OCI-LY7 (cell line): ENCODE results near the gene PCYT2. TPM values are rescaled to one million over a fixed set of nuclear protein-coding genes. Genes with fewer than 3 reads are reported as not detected.

ENCODE experiments used
- BruUV-seq: library from RNA; stranded (reverse); fragments of 400-500 nt; replicated peaks from 2 replicates; lab custom pipeline; 2021; lab: Mats Ljungman, UMichigan
- CTCF ChIA-PET: fragments of 300-600 bp; sonication (Branson Sonifier 250); formaldehyde crosslinking; loops from one replicate; lab custom pipeline; 2022; ENCODE audit warnings: antibody characterized with exemption; ENCODE audit not compliant: unreplicated experiment; lab: Charles Lee
- POLR2A ChIA-PET: fragments of 300-600 bp; sonication (Branson Sonifier 250); formaldehyde crosslinking; loops from one replicate; lab custom pipeline; 2022; ENCODE audit warnings: antibody characterized with exemption; lab: Charles Lee
- DNase-seq: peaks from one replicate; pipeline ENCODE4 v3.0.0-alpha.2; 2015; ENCODE audit warnings: low spot score
- H2AFZ ChIP-seq: fragments of 200-600 bp; sonication (generic), shearing (Covaris generic); 2 replicates; pipeline ENCODE4 v1.6.1; 2014; ENCODE audit warnings: mild to moderate bottlenecking, antibody characterized with exemption, low read length, moderate library complexity
- H3K27ac ChIP-seq: fragments of 200-600 bp; sonication (generic); 2 replicates; pipeline ENCODE4 v1.5.1; 2014; ENCODE audit warnings: mixed run types, low read depth, mild to moderate bottlenecking, moderate library complexity, low read length, inconsistent platforms; ENCODE audit not compliant: poor library complexity, severe bottlenecking
- H3K36me3 ChIP-seq: fragments of 200-600 bp; sonication (generic); 2 replicates; pipeline ENCODE4 v1.6.1; 2014; ENCODE audit warnings: mild to moderate bottlenecking, antibody characterized with exemption, low read length, moderate library complexity, mixed read lengths; ENCODE audit not compliant: insufficient read depth
- H3K4me1 ChIP-seq: fragments of 200-600 bp; sonication (generic); 2 replicates; pipeline ENCODE4 v1.5.1; 2014; ENCODE audit warnings: mild to moderate bottlenecking, low read length; ENCODE audit not compliant: insufficient read depth, poor library complexity, severe bottlenecking
- H3K4me2 ChIP-seq: fragments of 200-600 bp; sonication (generic); 2 replicates; pipeline ENCODE4 v1.6.1; 2014; ENCODE audit warnings: mild to moderate bottlenecking, low read length
- H3K4me3 ChIP-seq: fragments of 200-600 bp; sonication (generic); 2 replicates; pipeline ENCODE4 v1.5.1; 2014; ENCODE audit warnings: mild to moderate bottlenecking, low read depth, low read length; ENCODE audit not compliant: poor library complexity, severe bottlenecking
- H3K79me2 ChIP-seq: fragments of 200-600 bp; sonication (generic); 2 replicates; pipeline ENCODE4 v1.6.1; 2016; ENCODE audit warnings: low read depth, mild to moderate bottlenecking, low read length, moderate library complexity, mixed read lengths; ENCODE audit not compliant: insufficient read depth
- H3K9me2 ChIP-seq: fragments of 200-600 bp; sonication (generic); 2 replicates; pipeline ENCODE4 v1.6.1; 2016; ENCODE audit warnings: mild to moderate bottlenecking, low read length, mixed read lengths; ENCODE audit not compliant: insufficient read depth
- H3K9me3 ChIP-seq: fragments of 200-600 bp; sonication (generic); 2 replicates; pipeline ENCODE4 v1.6.1; 2014; ENCODE audit warnings: mild to moderate bottlenecking, mixed run types, low read length, mixed read lengths
- H4K20me1 ChIP-seq: fragments of 200-600 bp; sonication (generic); 2 replicates; pipeline ENCODE4 v1.6.1; 2014; ENCODE audit warnings: mild to moderate bottlenecking, antibody characterized with exemption, low read length, moderate library complexity, mixed read lengths; ENCODE audit not compliant: insufficient read depth
- CTCF ChIP-seq: fragments of 200-600 bp; sonication (generic); conservative IDR thresholded peaks from 2 replicates; pipeline ENCODE4 v1.5.1; 2014; ENCODE audit warnings: mild to moderate bottlenecking, antibody characterized with exemption, low read length, moderate library complexity, mixed read lengths
- EZH2phosphoT487 ChIP-seq: fragments of 200-600 bp; sonication (generic); IDR thresholded peaks from 2 replicates; pipeline ENCODE4 v1.6.1; 2018; ENCODE audit warnings: low read depth, borderline replicate concordance, mild to moderate bottlenecking, mixed run types, antibody characterized with exemption, low read length, moderate library complexity, mixed read lengths
- intact Hi-C: fragments of 100-400 bp; cut with micrococcal nuclease; formaldehyde crosslinking; loops from one replicate; pipeline ENCODE4 v1.10.0; 2022; ENCODE audit not compliant: unreplicated experiment
- total RNA-seq, 2 experiments: library from RNA; depleted of rRNA in 1 of 2; stranded (reverse); fragments of >200 nt in 1 of 2; shearing (Covaris generic) in 1 of 2; gene quantifications; 2 replicates each; pipeline ENCODE4 v1.2.3, GENCODE V29; 2014 to 2022

The PCYT2 gene
- total RNA-seq, 2 experiments from 2014 or later, result 70.1 to 104 TPM

GRCh38 chr17:81916234-81917001, 5.2 kb upstream of the PCYT2 start:
- BruUV-seq, result no TSS peak
- H3K36me3 ChIP-seq, result peaks cover 64% of the 10 kb centered on the region
- H3K79me2 ChIP-seq, result peaks cover 13% of the 10 kb centered on the region
- H4K20me1 ChIP-seq, result peaks cover 8% of the 10 kb centered on the region
- no peaks in the 10 kb centered on the region for H3K9me2 ChIP-seq
- TF ChIP-seq CTCF, result no peak
- TF ChIP-seq EZH2phosphoT487, result no peak
- no peak overlapping the region for H2AFZ ChIP-seq
- intact Hi-C loops, result no loop called here
- H3K4me2 ChIP-seq, result peak overlapping the region; percentile 93
- DNase-seq, result no peak
- H3K4me3 ChIP-seq, result peak overlapping the region; percentile 92
- H3K27ac ChIP-seq, result no peak overlapping the region
- ChIA-PET POLR2A (interaction anchor here (1.0 to 1.6 kb wide), 4 partner anchors 9 to 47 kb away, joined by 4 to 8 read pairs (median 5); partner anchors contain the start of gene MAFG), CTCF (no interaction called here)
- H3K9me3 ChIP-seq, result no peaks in the 10 kb centered on the region
- peaks cover 29% of the 10 kb centered on the region for H3K4me1 ChIP-seq

- H3K36me3 ChIP-seq, result peaks cover 60% of the 10 kb centered on the region
- ChIA-PET CTCF (no interaction called here), POLR2A (interaction anchor here (0.6 kb wide), 1 partner anchor 408 kb away, joined by 4 read pairs; no protein-coding TSS in a partner anchor)
- peaks cover 16% of the 10 kb centered on the region for H3K79me2 ChIP-seq
- intact Hi-C loops, result no loop called here
- H3K4me3 ChIP-seq, result no peak overlapping the region
- no peak for DNase-seq
- H2AFZ ChIP-seq, result no peak overlapping the region
- no peak for TF ChIP-seq EZH2phosphoT487
- TF ChIP-seq CTCF, result no peak
- H3K9me2 ChIP-seq, result no peaks in the 10 kb centered on the region
- no TSS peak for BruUV-seq
- H3K4me2 ChIP-seq, result no peak overlapping the region
- peaks cover 8% of the 10 kb centered on the region for H4K20me1 ChIP-seq
- H3K4me1 ChIP-seq, result peaks cover 32% of the 10 kb centered on the region
- H3K27ac ChIP-seq, result no peak overlapping the region
- no peaks in the 10 kb centered on the region for H3K9me3 ChIP-seq
These were observed 4.1 kb upstream of the PCYT2 start for GRCh38 chr17:81915331-81915730.
